Activated naive CD8-positive, alpha-beta T cell treated with anti-CD3 and anti-CD28 coated beads, Interleukin-2, amount 50 U/mL, for 24 hours (primary cell): Measurements from ENCODE around the gene BNIPL.

Experiments used
- ATAC-seq: fragments of 150-1000 bp; cut with Tn5 transposase; one replicate; pipeline ENCODE4 v1.10.0; 2021
- DNase-seq: peaks from one replicate; pipeline ENCODE4 v3.0.0; 2021
- H3K27ac Mint-ChIP-seq: one replicate; pipeline ENCODE4 v1.8.0; 2021; ENCODE audit warnings: mild to moderate bottlenecking, mixed read lengths
- H3K27me3 Mint-ChIP-seq: one replicate; pipeline ENCODE4 v1.8.0; 2021; ENCODE audit warnings: mixed read lengths
- H3K36me3 Mint-ChIP-seq: one replicate; pipeline ENCODE4 v1.8.0; 2021; ENCODE audit warnings: low read depth, mixed read lengths
- H3K4me1 Mint-ChIP-seq: one replicate; pipeline ENCODE4 v1.8.0; 2021; ENCODE audit warnings: mixed read lengths
- H3K4me3 Mint-ChIP-seq: one replicate; pipeline ENCODE4 v1.8.0; 2021; ENCODE audit warnings: mild to moderate bottlenecking, moderate library complexity, mixed read lengths
- H3K9me3 Mint-ChIP-seq: one replicate; pipeline ENCODE4 v1.8.0; 2021; ENCODE audit warnings: mixed read lengths

Gene BNIPL

DNA sequence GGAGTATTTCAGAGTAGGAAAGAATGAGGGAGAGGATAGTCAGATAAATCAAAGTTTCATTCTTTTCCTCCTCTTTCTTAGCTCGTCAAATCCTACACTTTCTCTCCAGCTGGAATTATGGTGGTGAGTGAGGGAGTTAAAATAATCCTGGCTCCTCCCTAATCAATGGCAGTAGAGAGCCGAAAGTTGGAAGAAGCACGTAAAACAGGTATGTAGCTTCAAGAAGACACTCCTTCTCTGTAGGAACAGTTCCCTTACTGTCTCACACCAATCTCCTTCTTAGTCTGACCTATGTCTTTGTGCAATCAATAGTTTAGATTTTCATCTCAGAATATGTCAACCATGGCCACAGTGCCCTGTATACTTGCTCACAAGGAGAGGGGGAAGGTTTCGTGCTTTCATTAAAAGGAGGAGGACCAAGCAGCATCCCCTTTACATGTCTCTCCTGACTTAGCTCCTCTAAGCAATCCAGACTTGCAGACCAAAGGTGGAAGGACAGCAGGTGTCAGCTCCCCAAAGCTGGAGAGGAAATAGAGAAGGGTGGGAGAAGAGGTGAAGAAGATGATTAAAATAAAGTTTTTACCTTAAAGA is 30.6 kb upstream of the BNIPL start:
- Mint-ChIP-seq H3K9me3 (no peaks in the 10 kb centered on the region), H3K27ac (peak overlapping the region; percentile 97), H3K4me3 (peak overlapping the region; percentile 99), H3K4me1 (peaks cover 88% of the 10 kb centered on the region), H3K27me3 (no peaks in the 10 kb centered on the region), H3K36me3 (peaks cover 4% of the 10 kb centered on the region)
- ATAC-seq (no peak), DNase-seq (no peak)

DNA sequence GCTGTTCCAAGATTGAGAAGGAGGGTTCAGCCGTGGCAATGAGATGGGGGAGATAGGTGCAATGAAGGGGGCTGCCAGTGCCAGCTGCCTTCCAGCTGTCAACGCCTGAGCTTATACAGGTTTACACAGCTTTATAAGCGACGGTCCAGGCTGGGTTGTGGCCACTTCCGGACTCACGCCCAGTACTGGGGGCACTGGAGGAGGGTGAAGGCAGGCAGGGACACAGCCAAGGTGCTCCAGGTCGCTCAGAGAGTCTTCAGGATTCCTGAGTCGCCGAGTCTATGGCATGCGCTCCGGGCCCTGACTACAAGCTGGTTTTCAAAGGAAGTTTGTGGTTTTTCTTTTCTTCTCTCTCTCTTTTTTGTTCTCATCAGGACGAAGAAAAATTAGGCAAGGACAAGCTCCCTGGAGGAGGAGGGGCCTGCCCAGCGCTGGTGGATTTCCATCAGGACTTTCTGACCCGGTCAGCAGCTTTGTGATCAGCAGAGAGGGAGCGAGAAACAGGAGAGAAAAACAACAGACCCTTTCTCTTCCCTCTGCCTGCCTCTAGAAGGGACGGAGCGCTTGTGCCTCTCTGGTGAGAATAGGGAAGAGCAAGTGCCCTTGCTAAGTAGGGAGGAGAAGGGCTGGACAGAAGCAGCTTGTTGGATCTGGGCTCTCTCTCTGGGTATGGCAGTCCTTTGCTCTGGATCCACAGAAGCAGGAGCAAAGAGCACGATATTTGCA is 29.9 kb upstream of the BNIPL start, which contains the start of gene MINDY1:
Gene MINDY1 (minus strand): TSS at position 576 of the 726 bp plus-strand sequence. CDS start 4,285 bp downstream, outside the sequence.
- Mint-ChIP-seq H3K27me3 (no peaks in the 10 kb centered on the region), H3K4me1 (peaks cover 92% of the 10 kb centered on the region), H3K36me3 (peaks cover 4% of the 10 kb centered on the region), H3K27ac (peak within 1 kb of the TSS; percentile 97), H3K9me3 (no peaks in the 10 kb centered on the region), H3K4me3 (peak within 1 kb of the TSS; percentile 99)
- DNase-seq: peak; percentile 50
- peak; percentile 48 for ATAC-seq

DNA sequence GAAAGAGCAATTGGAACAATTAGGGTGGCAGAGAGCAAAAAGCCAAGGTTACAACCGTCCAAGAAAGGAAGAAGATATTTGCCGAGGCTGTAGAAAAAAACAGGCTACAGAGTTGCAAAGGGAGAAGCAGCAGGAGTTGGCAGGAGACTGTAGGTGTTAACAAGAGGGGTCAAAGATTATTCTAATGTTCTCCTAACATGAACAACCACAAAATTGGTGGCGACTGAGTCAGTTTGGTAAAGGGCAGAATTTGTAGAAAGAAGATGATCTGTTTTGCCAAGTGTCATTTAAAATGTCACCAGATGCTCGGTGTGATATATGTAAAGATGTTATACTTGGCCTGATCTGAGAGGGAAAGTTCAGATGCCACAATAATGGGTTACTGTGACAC is 28.5 kb upstream of the BNIPL start:
- Mint-ChIP-seq H3K27me3 (no peaks in the 10 kb centered on the region), H3K27ac (peak overlapping the region; percentile 97), H3K4me3 (peak overlapping the region; percentile 99), H3K4me1 (peaks cover 85% of the 10 kb centered on the region), H3K36me3 (no peaks in the 10 kb centered on the region), H3K9me3 (no peaks in the 10 kb centered on the region)
- ATAC-seq: no peak
- no peak for DNase-seq

GRCh38 chr1:151008244-151009205 is 27.9 kb upstream of the BNIPL start, which contains the start of gene PRUNE1:
TSS of gene PRUNE1 (plus strand) at chr1:151008449. CDS start at chr1:151008633, 184 bp downstream.
- DNase-seq: peak; percentile 99
- ATAC-seq: peak; percentile 81
- no peaks in the 10 kb centered on the region for H3K9me3 Mint-ChIP-seq
- H3K4me1 Mint-ChIP-seq: peaks cover 79% of the 10 kb centered on the region
- peak within 1 kb of the TSS; percentile 97 for H3K27ac Mint-ChIP-seq
- H3K4me3 Mint-ChIP-seq: peak within 1 kb of the TSS; percentile 99
- H3K36me3 Mint-ChIP-seq: no peaks in the 10 kb centered on the region
- no peaks in the 10 kb centered on the region for H3K27me3 Mint-ChIP-seq

GRCh38 chr1:151009206-151009587 is 27.2 kb upstream of the BNIPL start:
- Mint-ChIP-seq H3K4me1 (peaks cover 72% of the 10 kb centered on the region), H3K4me3 (peak overlapping the region; percentile 99)
- DNase-seq: no peak

DNA sequence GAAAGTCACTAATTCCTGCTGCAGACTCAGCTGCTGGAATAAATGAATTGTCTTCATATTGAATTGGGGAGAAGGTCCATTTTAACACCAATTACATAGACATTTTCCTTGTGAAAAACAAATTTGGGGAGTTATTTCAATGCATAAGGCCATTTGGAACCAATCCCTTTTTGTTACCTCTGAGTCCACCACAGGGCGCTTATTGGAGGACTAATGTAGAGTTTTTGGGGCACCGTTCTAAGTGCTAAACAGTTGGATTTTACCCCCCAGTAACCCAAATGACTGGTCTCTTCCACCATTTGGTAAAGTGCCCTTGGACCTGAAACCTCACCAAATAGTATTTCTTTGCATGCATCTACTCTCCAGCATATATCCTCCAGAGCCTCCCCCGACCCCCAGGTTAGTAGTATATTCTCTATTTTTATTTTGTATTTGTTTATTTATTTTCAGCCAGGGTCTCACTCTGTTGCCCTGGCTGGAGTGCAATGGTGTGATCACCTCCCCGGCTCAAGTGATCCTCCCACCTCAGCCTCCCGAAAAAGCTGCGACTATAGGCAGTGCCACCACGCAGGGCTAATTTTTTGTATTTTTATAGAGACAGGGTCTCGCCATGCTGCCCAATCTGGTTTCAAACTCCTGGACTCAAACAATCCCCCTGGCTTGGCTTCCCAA is 26.6 kb upstream of the BNIPL start:
- Mint-ChIP-seq H3K27ac (peak overlapping the region; percentile 97), H3K27me3 (no peaks in the 10 kb centered on the region), H3K36me3 (no peaks in the 10 kb centered on the region), H3K4me3 (peak overlapping the region; percentile 99), H3K9me3 (no peaks in the 10 kb centered on the region), H3K4me1 (peaks cover 67% of the 10 kb centered on the region)
- DNase-seq (no peak), ATAC-seq (no peak)

More at GRCh38 chr1:151009206-151009587, 27.2 kb upstream of the BNIPL start:
- no peaks in the 10 kb centered on the region for H3K9me3 Mint-ChIP-seq
- peak overlapping the region; percentile 97 for H3K27ac Mint-ChIP-seq
- no peak for ATAC-seq
- no peaks in the 10 kb centered on the region for H3K36me3 Mint-ChIP-seq
- H3K27me3 Mint-ChIP-seq: no peaks in the 10 kb centered on the region

DNA sequence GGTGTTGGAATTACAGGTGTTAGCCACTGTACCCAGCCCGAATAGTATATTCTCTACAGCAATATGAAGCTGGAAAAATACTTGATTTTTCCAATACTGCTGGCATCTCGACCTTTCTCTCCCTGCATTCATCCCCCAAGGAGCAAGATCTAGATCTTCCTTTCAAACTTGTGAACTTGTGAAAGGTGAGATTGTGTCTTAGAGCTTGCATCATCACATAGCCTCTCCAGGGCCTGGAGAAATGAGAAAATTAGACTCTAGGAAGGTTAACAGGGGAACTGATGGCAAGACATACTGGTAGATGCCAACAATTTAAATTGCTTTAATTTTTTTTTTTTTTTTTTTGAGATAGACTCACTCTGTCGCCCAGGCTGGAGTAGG is 26.1 kb upstream of the BNIPL start:
- DNase-seq (no peak), ATAC-seq (no peak)
- Mint-ChIP-seq H3K27ac (no peak overlapping the region), H3K36me3 (no peaks in the 10 kb centered on the region), H3K27me3 (no peaks in the 10 kb centered on the region), H3K9me3 (no peaks in the 10 kb centered on the region), H3K4me1 (peaks cover 64% of the 10 kb centered on the region), H3K4me3 (peak overlapping the region; percentile 14)

DNA sequence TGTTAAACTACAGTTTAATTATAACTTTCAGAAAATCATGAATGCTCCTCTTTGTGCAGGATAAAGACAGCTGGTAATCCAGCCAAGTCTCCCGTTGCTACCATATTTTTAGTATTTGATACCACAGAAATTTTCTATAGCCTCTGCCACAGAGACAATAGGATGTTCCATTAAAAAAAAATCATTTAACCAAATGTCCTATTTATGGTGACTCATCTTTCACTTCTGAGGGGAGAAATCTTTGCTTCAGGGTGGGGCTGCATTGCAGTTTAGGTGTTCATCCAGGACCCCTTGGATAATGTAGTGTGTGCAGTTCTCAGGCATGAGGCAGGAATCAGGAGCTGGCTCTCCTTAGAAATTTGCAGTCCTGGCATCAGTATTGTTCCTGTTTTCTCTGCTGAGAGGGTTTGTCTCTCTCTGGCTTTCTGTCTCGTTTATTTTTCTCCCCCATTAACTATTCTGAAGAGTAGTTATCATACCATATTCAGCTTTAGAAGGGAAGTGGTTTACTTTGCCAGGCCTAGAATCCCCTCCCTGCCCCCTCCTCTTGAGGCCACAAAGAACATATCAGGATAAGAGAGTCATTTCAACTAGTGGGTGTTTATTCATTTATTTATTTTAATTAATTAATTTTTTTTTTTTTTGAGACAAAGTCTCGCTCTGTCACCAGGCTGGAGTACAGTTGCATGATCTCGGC is 25.1 kb upstream of the BNIPL start:
- H3K4me1 Mint-ChIP-seq: peaks cover 54% of the 10 kb centered on the region
- no peaks in the 10 kb centered on the region for H3K36me3 Mint-ChIP-seq
- no peak for ATAC-seq

DNA sequence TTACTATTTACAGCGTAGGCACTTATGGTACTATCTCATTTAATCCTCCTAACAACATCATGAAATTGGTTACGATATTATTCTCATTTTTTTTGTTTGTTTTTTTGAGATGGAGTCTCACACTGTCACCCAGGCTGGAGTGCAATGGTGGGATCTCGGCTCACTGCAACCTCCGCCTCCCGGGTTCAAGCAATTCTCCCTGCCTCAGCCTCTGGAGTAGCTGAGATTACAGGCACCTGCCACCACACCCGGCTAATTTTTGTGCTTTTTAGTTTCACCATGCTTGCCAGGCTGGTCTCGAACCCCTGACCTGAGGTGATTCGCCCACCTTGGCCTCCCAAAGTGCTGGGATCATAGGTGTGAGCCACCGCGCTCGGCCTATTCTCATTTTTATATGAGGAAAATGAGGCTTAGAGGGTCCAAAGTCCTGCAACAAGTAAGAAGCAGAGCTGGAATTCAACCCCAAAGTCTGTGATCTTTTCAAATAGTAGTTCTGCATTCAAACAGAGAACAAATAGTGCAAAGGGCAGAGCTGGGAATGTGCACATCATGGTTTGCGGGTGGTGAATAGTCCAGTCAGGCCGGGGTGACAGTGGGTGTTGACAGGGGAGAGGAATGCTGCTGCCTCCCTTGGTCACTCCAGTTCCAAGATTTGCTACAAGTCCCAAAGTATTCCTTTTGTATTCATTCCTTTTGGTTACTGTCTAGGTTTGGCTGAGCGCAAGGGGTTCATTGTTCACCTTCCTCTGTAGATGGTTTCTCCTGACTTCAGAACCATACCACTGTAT is 23.5 kb upstream of the BNIPL start:
- DNase-seq: no peak
- no peaks in the 10 kb centered on the region for H3K9me3 Mint-ChIP-seq
- peaks cover 38% of the 10 kb centered on the region for H3K4me1 Mint-ChIP-seq
- no peaks in the 10 kb centered on the region for H3K27me3 Mint-ChIP-seq
- no peak for ATAC-seq
- H3K4me3 Mint-ChIP-seq: no peak overlapping the region
- no peaks in the 10 kb centered on the region for H3K36me3 Mint-ChIP-seq
- no peak overlapping the region for H3K27ac Mint-ChIP-seq

More for the DNA sequence above, 25.1 kb upstream of the BNIPL start:
- no peak for DNase-seq
- H3K9me3 Mint-ChIP-seq: no peaks in the 10 kb centered on the region
- H3K27ac Mint-ChIP-seq: peak overlapping the region; percentile 20
- H3K4me3 Mint-ChIP-seq: no peak overlapping the region
- H3K27me3 Mint-ChIP-seq: no peaks in the 10 kb centered on the region

- peaks cover 5% of the 10 kb centered on the region for H3K36me3 Mint-ChIP-seq
- H3K9me3 Mint-ChIP-seq: no peaks in the 10 kb centered on the region
- ATAC-seq (no peak), DNase-seq (no peak)
- H3K4me1 Mint-ChIP-seq: peaks cover 34% of the 10 kb centered on the region
- no peak overlapping the region for H3K4me3 Mint-ChIP-seq
- H3K27ac Mint-ChIP-seq: no peak overlapping the region
- no peaks in the 10 kb centered on the region for H3K27me3 Mint-ChIP-seq
Measured at GRCh38 chr1:151013518-151013917, 22.9 kb upstream of the BNIPL start.

DNA sequence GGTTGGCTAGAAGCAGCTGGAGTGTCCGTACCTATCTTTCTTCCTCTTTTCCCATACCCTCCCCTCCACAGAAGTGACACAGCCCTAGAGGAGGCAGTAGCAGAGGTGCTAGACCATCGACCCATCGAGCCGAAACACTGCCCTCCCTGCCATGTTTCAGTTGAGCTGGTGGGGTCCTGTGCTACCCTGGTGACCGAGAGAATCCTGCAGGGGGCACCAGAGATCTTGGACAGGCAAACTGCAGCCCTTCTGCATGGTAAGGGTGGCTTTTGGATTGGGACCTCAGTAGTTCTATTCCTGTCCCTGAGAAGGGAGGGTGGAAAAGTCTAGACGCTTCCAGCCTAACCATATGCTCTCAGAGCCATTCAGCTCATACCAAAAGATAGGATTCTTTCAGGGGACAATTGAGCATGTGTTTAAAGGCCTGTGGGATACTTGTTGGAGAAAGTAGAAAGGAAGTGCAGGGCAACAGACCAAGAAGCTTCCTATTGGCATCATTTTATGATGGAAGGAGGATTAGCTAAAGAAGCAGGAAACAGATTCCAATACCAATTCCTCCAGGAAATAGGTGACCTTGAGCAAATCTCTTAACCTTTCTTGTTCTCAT is 11.7 kb upstream of the BNIPL start:
- no peak overlapping the region for H3K4me3 Mint-ChIP-seq

GRCh38 chr1:151026460-151026859 is 9.9 kb upstream of the BNIPL start:
- peaks cover 16% of the 10 kb centered on the region for H3K36me3 Mint-ChIP-seq
- DNase-seq: no peak
- ATAC-seq: no peak
- H3K4me3 Mint-ChIP-seq: no peak overlapping the region
- no peaks in the 10 kb centered on the region for H3K9me3 Mint-ChIP-seq
- H3K27ac Mint-ChIP-seq: no peak overlapping the region
- no peaks in the 10 kb centered on the region for H3K27me3 Mint-ChIP-seq
- peaks cover 5% of the 10 kb centered on the region for H3K4me1 Mint-ChIP-seq

More for the DNA sequence above, 11.7 kb upstream of the BNIPL start:
- no peaks in the 10 kb centered on the region for H3K27me3 Mint-ChIP-seq
- ATAC-seq (peak; percentile 99), DNase-seq (peak; percentile 86)
- H3K9me3 Mint-ChIP-seq: no peaks in the 10 kb centered on the region
- no peak overlapping the region for H3K27ac Mint-ChIP-seq
- H3K36me3 Mint-ChIP-seq: peaks cover 15% of the 10 kb centered on the region
- H3K4me1 Mint-ChIP-seq: peaks cover 5% of the 10 kb centered on the region

GRCh38 chr1:151032164-151032563 is 4.2 kb upstream of the BNIPL start:
- Mint-ChIP-seq H3K9me3 (no peaks in the 10 kb centered on the region), H3K27me3 (no peaks in the 10 kb centered on the region), H3K4me3 (no peak overlapping the region), H3K27ac (no peak overlapping the region), H3K4me1 (no peaks in the 10 kb centered on the region), H3K36me3 (peaks cover 17% of the 10 kb centered on the region)
- ATAC-seq (no peak), DNase-seq (no peak)
